ENCODE data around the gene FHDC1.
"Not testable (repeated sequence)": the region's sequence is repeated elsewhere in the genome, so short reads cannot be mapped to it uniquely, and the experiment has no call there.

DNA sequence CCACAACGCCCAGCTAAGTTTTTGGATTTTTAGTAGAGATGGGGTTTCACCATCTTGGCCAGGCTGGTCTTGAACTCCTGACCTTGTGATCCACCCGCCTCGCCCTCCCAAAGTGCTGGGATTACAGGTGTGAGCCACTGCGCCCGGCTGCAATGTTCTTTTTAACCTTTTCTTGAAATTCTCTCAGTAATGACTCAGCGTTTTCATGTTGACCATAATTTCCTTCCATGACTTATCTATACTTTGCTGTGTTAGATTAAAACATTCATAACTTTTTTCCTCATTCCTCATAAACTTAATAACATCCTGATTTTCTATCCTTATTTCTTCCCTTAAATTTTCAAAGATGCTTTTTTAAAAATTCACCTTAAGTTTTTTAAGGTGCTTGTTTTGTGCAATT is 38.0 kb upstream of the FHDC1 start:
- TF ChIP-seq, protein P1, sequence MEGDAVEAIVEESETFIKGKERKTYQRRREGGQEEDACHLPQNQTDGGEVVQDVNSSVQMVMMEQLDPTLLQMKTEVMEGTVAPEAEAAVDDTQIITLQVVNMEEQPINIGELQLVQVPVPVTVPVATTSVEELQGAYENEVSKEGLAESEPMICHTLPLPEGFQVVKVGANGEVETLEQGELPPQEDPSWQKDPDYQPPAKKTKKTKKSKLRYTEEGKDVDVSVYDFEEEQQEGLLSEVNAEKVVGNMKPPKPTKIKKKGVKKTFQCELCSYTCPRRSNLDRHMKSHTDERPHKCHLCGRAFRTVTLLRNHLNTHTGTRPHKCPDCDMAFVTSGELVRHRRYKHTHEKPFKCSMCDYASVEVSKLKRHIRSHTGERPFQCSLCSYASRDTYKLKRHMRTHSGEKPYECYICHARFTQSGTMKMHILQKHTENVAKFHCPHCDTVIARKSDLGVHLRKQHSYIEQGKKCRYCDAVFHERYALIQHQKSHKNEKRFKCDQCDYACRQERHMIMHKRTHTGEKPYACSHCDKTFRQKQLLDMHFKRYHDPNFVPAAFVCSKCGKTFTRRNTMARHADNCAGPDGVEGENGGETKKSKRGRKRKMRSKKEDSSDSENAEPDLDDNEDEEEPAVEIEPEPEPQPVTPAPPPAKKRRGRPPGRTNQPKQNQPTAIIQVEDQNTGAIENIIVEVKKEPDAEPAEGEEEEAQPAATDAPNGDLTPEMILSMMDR (IDR thresholded peaks at IDR 0.05; ENCODE audit: insufficient read depth, low read depth, low read length), result not testable (repeated sequence)
- TF ChIP-seq EZH2 (IDR thresholded peaks at IDR 0.05; ENCODE audit: insufficient read depth, low read length), result not testable (repeated sequence)

Data from astrocyte (in vitro differentiated cells and primary cell).